NCI-H1048 (cell line): ENCODE results near the gene RLN1.
"Not testable (repeated sequence)": the region's sequence is repeated elsewhere in the genome, so short reads cannot be mapped to it uniquely, and the experiment has no call there.

Experiments
- DNase-seq: peaks from one replicate; lab custom pipeline; 2025; lab: John Stamatoyannopoulos, UW

RLN1 gene

DNA sequence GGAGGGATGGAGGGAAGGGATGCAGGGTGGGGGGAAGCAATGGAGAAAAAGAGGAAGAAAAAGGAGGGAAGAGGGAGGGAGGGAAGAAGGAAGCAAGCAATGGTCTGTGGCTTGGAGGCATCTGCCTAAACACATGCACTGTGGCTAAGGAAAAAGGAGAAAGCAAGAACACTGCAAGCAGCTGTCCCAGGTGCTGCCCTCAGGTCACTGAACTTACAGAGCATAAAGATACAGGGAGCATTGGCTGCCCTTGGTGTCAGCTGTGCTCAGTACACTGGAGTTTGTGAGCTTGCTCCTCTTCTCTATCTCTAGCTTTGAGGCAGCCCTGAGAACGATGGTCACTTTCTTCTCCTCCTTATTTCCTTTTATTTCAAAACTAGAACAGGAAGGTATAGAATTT is 18.1 kb downstream of the RLN1 start:
- not testable (repeated sequence) for DNase-seq

DNA sequence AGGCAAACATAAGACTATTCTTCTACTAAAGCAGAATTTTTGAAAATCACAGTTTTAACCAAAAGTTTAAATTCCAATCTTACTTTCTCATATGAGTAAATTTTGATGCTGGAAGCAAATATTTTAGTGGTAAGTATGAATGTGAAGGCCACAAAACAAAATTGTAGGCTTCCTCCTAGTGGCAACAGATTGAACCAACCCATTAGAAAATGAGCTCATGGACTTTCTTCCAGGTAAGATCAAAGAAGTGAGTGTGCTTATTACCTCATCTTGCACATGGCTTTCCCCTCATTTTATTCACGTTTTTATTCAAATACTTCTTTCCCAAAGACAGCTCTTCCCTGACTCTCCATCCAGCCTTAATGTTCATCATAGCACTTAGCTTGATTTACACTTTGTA is 18.6 kb downstream of the RLN1 start:
- no peak for DNase-seq

GRCh38 chr9:5316406-5316805 is 23.3 kb downstream of the RLN1 start:
- not testable (repeated sequence) for DNase-seq

DNA sequence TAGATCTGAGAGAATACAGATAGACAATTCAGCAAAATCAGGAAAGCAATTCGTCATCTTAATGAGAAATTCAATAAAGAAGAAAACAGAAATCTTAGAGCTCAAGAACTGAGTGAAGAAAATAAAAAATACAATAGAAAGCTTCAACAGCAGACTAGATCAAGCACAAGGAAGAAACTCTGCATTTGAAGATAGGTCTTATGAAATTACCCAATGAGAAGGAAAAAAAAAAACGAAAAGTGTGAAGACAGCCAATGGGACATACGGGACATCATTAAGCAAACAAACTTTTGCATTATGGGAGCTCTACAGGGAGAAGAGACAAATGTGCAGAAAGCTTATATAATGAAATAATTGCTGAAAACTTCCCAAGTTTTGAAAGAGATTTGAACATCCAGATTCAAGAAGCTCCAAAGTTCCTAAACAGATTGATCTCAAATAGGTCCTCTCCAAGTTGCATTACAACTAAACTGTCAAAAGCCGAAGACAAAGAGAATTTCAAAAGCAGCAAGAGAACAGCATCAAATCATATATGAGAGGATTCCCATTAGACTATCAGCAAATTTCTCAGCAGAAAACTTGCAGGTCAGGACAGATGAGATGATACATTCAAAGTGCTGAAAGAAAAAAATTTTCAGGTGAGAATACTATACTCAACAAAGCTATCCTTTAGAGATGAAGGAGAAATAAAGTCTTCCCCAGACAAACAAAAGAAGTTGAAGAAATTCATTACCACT is 24.3 kb downstream of the RLN1 start:
- DNase-seq: no peak

DNA sequence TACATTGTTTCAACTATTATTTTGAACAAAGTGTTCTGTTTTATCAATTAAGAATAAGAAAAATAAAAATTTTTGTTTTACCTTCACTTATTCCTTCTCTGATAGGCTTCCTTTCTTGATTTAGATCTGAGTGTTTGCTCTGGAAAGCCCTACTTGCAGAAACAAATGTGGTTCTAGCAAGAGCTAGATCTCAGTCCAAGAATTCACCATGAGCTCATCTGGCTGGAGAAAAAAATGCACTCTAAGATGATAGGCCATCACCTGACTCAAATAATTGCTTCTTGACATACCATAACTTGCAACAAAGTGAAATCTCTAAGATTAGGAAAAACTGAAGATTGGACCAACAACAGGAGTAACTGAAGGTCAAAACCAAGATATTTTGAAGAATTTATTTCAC is 28.8 kb downstream of the RLN1 start:
- no peak for DNase-seq

GRCh38 chr9:5305741-5306140 is 33.9 kb downstream of the RLN1 start:
- DNase-seq: no peak

- not testable (repeated sequence) for DNase-seq
Observed at GRCh38 chr9:5303840-5304795, 35.6 kb downstream of the RLN1 start, which contains the start of gene RLN2. TSS of gene RLN2 (minus strand) at chr9:5304716. CDS start at chr9:5304580, 136 bp downstream.

DNA sequence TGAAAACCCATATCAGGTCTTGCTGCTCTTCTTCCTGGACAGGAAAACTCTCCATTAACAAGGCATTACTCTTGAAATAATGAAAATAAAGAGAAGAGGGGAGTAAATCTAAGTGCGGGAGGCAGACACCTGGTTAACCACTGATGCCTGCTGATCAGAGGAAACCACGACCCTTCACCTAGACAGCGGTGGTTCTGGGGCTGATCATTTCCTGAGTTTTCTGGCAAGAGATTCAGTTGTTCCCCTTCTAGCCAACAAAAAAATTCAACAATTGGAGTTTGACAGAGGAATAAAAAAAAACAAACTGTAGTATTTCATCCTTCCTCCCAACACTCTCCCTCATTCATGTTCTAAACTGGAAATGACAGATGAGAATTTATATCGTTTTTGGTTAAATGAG is 38.1 kb downstream of the RLN1 start:
- no peak for DNase-seq

DNA sequence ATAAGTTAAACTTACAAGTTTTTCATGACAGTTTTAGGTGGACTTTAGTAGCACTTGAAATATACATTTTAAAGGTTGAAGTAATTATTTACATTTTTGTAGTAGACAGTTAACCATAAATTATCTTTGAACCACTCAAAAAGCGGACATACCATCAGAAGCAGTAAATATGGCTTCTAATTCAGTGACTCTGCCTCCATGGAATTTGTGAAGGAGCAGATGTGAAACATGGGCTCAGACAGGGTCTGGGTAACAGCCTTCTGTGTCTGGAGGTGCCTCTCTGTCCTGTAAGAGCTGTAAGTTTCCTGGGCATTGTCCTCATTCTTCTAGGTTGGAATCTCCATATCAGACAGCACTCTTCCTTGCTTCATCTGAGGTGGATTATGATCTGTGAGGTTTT is 47.5 kb downstream of the RLN1 start:
- DNase-seq: no peak

DNA sequence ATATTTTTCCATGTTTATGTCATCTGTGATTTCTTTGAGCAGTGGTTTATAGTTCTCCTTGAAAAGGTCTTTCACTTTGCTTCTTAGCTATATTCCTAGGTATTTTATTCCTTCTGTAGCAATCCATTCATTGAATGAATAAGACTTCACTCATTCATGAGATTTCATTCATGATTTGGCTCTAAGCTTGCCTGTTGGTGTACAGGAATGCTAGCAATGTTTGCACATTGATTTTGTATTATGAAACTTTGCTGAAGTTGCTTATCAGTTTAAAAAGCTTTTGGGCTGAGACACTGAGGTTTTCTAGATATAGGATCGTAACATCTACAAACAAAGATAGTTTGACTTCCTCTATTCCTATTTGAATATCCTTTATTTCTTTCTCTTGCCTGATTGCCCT is 51.1 kb downstream of the RLN1 start:
- no peak for DNase-seq

DNA sequence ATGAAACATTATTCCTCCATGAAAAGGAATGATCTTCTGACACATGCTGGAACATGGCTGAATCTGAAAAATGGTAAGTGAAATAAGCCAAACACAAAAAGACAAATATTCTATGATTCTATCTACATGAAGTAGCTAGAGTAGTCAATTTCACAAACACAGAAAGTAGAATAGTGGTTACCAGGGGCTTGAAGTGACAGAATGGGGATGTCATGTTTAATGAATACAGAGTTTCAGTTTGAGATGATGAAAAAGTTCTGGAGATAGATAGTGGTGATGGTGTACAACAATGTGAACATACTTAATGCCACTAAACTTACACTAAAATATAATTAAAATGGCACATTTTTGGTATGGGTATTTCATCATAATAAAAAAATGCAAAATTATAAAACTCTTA is 53.4 kb downstream of the RLN1 start:
- no peak for DNase-seq
